Upper lobe of left lung (tissue), 4 donors: ENCODE data around the gene TST.

Experiments
- CTCF ChIP-seq, 6 experiments: fragments of 450-650 bp in 4 of 6; fragments of 200-600 bp in 2 of 6; sonication (generic) in 2 of 6; IDR thresholded peaks; one replicate each; pipeline ENCODE4 v1.5.1; 2016 to 2019; ENCODE audit warnings: antibody characterized with exemption in 6 of 6
- POLR2A ChIP-seq, 4 donors: fragments of 450-650 bp; IDR thresholded peaks; one replicate each; pipeline ENCODE4 v1.5.1; 2016 to 2017; ENCODE audit warnings: antibody characterized with exemption in 4 of 4, mild to moderate bottlenecking in 2 of 4

- TF ChIP-seq CTCF (IDR thresholded peaks at IDR 0.05) (no peak), POLR2A (IDR thresholded peaks at IDR 0.05) (no peak)
Measured at GRCh38 chr22:36982136-36982535, 37.1 kb downstream of the TST start.
